Measurements from ENCODE around the gene ERP44.
"Not testable (repeated sequence)": the region's sequence is repeated elsewhere in the genome, so short reads cannot be mapped to it uniquely, and the experiment has no call there.

DNA sequence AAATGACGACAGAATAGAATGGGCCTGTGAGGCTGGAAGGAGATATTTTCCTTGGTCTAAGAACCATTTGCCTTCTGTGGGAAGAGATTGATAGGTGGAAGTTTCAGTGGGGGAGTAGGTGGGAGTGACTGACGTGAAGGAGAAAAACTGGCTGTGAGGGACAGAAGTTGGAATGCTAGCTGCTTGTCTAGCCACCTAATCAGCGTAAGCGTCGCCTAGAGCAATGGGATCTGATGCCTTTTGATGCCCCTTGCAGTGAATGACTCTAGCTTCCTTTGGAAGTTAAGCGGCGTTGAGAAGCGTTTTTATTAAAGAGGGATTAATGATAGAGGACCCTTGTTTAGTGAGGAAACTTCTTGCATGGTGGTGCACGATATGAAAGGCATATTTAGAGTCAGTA, 43.1 kb upstream of the ERP44 start:
- TF ChIP-seq POLR2A (IDR thresholded peaks at IDR 0.05): not testable (repeated sequence)
- TF ChIP-seq, protein P1, sequence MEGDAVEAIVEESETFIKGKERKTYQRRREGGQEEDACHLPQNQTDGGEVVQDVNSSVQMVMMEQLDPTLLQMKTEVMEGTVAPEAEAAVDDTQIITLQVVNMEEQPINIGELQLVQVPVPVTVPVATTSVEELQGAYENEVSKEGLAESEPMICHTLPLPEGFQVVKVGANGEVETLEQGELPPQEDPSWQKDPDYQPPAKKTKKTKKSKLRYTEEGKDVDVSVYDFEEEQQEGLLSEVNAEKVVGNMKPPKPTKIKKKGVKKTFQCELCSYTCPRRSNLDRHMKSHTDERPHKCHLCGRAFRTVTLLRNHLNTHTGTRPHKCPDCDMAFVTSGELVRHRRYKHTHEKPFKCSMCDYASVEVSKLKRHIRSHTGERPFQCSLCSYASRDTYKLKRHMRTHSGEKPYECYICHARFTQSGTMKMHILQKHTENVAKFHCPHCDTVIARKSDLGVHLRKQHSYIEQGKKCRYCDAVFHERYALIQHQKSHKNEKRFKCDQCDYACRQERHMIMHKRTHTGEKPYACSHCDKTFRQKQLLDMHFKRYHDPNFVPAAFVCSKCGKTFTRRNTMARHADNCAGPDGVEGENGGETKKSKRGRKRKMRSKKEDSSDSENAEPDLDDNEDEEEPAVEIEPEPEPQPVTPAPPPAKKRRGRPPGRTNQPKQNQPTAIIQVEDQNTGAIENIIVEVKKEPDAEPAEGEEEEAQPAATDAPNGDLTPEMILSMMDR (IDR thresholded peaks at IDR 0.05): not testable (repeated sequence)

All from suprapubic skin (tissue), 3 donors.